GM19043 (cell line): ENCODE results near the gene ADCY10.
"Not testable (repeated sequence)": the region's sequence is repeated elsewhere in the genome, so short reads cannot be mapped to it uniquely, and the experiment has no call there.

Experiments
- ATAC-seq: cut with Tn5 transposase; IDR thresholded peaks from one replicate; pipeline ENCODE4 v1.9.1; 2021; ENCODE audit warnings: low read depth; ENCODE audit not compliant: unreplicated experiment

Gene ADCY10

DNA sequence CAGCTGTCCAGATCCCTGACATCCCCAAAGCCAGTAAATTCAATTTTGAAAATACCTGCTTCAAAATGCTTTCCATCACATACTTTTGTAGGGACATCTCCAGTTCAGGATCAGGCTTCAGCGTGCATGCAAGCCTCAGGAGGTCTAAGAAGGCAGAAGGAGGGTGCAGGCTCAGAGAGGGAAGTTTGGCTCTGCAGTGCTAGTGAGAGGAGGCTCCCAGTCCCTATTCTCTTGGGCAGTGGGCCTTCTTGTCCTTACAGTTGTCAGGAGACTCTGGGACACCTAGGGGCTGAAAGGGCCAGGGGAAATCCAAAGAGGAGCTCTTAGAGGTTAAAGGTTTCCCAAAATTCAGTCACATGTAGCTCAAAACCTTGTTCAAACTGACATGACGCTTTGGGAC, 20.1 kb downstream of the ADCY10 start:
- ATAC-seq = no peak

- no peak for ATAC-seq
Observed at GRCh38 chr1:167890400-167890799, 23.5 kb downstream of the ADCY10 start.

DNA sequence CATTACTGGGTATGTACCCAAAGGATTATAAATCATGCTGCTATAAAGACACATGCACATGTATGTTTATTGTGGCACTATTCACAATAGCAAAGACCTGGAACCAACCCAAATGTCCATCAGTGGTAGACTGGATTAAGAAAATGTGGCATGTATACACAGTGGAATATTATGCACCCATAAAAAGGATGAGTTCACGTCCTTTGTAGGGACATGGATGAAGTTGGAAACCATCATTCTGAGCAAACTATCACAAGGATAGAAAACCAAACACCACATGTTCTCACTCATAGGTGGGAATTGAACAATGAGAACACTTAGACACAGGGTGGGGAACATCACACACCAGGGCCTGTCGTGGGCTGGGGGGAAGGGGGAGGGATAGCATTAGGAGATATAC, 26.7 kb downstream of the ADCY10 start:
- not testable (repeated sequence) for ATAC-seq

- ATAC-seq = no peak
Observed at GRCh38 chr1:167882376-167882775, 31.6 kb downstream of the ADCY10 start.

DNA sequence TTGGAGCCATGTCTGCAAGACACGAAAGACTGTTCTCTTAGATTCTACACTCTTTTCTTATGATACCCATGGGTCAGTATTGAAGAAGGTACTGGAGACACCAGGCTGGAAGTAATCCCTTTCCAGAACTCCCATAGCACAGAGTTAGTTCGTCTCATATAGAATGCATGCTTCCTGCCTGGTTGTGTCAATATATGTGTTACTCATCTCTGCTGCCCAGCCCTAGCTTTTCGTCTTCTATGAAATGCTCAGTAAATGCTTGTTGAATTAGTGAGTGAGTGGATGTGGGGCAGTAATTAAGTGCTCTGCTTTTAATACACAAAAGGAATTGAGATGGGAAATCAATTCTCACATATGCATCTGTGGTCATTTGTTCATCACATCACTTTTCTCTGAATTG, 32.1 kb downstream of the ADCY10 start:
- no peak for ATAC-seq

DNA sequence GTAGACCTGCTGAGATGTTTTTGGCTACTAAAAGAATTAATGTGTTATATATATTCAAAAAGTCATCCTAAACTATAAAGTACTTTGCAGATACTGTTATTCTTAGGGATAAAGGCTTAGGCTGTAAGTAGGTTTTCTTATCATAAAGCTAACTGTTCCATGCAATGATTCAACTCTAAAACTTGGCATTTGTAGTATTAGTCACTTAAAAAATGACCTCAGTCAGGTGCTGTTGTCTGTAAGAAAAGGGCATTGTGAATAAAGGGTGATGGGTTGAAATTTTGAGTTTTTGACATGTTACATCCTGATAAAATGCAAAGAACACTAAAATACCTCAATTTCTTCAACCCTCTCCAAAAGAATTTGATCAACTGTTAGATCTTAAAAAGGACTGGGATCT, 32.9 kb downstream of the ADCY10 start:
- no peak for ATAC-seq

GRCh38 chr1:167880580-167881021, 33.3 kb downstream of the ADCY10 start:
- no peak for ATAC-seq

DNA sequence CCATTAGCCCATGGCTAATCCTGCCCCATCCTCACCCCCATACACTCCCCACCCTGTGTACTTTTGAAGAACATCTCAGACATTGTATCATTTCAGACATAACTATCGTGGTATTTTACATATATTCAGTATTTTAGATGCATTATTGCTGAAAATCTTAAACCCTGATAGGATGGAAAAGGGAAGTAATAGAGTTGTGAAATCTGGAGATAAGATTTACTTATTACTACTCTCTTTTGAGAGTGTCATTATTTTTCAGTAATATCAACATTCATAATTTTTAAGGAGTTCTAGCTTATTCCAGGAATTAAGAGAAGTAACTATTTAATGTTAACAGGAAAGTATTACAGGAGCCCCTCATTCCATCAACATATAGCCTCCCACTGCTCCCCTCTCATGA, 34.4 kb downstream of the ADCY10 start:
- no peak for ATAC-seq

DNA sequence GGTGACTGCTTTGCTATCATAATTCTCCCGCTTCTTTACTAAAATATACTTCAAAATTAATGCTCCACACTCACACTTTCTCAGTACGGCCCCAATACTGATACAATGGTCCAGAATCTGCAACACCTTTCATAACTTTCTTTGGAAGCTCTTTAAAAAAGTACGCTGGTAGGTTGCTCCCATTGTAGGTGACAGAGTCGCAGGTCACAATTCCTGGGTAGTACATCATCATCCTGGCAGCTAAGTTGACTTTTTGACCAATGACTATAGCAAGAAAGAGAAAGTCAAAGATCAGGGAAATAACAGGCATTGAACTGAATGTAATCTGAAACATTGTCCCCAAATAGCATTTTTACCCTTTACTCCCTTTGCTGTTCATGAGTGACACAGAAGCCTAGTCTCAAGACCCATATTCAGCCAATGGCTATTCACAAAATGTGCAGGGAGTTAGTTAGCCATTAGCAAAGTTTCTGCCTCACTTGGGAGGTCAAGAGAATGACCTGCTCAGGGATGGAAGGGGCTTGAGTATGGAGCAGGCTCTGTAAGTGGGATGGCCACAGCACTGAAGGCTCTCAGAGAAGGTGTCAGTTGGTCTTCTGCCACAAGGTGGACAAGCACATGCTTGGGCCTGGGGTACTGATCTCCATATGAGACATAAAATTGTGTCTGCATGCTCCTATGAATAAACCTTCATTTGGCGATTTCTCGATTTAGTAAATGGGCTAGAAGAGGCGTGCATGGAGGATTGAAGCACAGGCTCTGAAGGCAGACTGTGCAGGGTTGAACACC, 35.4 kb downstream of the ADCY10 start:
- no peak for ATAC-seq

DNA sequence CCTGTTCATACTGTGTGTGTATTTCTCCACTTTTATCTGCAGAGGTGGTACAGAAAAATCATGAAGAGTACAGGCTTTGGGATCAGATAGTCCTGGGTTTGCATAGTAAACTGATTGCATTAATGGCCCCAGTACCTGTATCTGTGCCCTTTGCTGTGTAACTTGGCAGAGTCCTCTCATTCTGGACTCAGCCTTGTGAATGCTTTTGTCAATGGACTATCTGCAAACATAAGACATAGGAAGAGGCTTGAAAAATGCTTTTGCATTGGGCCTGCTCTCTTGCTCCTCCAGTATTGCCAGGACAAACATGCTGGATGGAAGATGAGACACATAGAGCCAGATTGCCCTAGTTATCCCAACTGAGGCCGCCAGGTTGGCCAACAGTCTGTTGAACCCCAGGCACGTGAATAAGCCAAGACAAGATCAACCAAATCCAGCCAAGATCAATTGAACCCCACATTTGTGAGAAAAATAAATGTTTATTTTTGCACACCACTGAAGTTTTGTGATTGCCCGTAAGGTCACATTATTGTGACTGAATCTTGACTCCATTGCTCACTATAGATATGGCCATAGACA, 37.2 kb downstream of the ADCY10 start:
- ATAC-seq = no peak

GRCh38 chr1:167871331-167871730, 42.6 kb downstream of the ADCY10 start:
- ATAC-seq = no peak

GRCh38 chr1:167869157-167870001, 44.6 kb downstream of the ADCY10 start:
- not testable (repeated sequence) for ATAC-seq

DNA sequence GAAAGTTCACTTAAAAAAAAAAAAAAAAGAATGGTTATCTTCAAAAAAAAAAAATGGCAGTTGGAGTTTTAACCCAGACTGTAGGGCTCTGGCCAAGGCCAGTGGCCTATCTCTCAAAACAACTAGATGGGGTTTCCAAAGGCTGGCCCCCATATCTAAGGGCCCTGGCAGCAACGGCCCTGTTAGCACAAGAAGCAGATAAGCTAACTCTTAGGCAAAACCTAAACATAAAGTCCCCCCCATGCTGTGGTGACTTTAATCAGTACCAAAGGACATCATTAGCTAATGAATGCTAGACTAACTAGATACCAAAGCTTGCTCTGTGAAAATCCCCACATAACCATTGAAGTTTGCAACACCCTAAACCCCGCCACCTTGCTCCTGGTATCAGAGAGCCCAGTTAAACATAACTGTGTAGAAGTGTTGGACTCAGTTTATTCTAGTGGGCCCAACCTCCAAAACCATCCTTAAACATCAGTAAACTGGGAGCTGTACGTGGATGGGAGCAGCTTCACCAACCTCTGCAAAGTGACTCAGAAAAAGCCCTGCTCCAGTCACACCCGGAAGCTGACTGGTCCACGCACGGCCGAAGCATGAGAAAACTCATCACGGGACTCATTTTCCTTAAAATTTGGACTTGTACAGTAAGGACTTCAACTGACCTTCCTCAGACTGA, 47.1 kb downstream of the ADCY10 start:
- not testable (repeated sequence) for ATAC-seq

GRCh38 chr1:167866326-167866725, 47.6 kb downstream of the ADCY10 start:
- ATAC-seq = not testable (repeated sequence)

DNA sequence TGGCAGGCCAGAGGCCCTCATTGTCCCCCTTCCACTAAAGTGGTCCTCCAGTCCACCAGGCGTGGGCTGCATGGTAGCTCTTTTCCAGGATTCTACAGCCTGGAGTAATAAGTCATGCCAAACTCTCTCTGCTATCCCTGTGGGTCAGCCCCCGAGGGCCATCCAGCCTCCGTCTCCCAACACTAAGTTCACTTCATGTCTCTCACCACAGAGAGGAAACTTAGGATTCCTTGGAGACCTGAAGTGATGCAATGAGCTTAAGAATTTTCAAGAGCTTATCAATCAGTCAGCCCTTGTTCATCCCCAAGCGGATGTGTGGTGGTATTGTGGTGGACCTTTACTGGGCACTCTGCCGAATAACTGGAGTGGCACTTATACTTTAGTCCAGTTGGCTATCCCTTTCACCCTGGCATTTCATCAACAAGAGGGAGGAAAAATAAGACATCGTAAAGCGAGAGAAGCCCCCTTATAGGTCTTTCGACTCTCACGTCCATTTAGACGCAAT, 48.1 kb downstream of the ADCY10 start:
- ATAC-seq = not testable (repeated sequence)

DNA sequence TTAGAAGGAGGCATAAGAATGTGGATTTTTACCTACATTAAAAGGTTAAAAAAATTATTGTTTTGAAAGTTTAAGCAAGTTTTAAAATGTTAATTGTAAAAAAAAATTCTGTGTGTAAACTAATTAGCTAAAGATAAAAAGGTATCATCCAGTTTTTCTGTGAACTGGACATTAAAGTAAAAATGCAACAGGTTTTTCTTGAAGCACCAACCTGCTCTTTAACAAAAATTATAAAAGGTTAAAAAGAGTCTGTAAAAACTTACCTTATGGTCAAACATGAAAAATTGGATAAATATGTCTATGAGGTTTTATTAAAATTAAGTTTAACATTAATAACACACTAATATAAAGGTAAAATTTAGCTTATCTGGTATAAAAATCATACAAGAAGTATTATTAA, 48.7 kb downstream of the ADCY10 start:
- not testable (repeated sequence) for ATAC-seq

DNA sequence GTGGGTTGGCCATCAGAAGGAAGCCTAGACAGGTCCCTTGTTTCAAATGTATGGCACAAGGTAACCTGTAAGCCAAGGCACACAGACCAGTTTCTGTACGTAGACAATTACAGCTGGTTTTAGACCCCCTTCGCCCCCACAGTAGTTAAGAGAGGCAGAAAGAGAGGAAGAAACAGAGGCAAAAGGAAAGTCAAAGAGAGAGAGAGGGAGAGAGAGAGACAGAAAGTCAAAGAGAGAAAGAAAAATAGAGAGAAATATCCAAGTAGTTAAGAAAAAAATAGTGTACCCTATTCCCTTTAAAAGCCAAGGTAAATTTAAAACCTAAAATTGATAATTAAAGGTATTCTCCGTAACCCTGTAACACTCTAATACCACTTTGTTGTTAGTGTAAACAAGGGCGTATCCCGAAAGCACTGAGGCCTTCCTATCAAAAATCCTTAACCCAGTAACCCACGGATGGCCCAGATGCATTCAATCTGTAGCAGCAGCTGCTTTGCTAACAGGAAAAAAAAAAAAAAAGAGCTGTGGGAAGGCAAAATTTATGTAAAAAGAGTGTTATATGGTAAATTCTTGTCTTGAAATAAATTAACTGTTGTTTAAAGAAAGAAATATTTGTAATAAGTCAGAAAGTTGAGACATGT, 49.4 kb downstream of the ADCY10 start:
- no peak for ATAC-seq

DNA sequence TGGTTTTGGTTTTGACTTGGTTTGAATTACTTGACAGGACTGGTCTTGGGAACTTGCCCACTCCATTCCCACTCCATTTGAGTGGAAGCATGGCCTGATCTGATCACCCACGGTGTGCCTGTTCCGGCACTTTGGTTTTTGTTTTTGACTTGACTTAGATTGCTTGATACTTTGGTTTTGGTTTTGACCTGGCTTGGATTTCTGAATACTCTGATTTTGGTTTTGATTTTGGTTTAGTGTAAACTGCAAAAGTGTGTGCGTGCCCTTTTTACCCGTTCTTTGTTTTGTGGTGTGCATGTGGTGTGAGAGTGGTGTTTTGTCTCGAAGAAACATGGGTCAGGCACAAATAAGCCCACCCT, 50.0 kb downstream of the ADCY10 start:
- ATAC-seq = no peak

DNA sequence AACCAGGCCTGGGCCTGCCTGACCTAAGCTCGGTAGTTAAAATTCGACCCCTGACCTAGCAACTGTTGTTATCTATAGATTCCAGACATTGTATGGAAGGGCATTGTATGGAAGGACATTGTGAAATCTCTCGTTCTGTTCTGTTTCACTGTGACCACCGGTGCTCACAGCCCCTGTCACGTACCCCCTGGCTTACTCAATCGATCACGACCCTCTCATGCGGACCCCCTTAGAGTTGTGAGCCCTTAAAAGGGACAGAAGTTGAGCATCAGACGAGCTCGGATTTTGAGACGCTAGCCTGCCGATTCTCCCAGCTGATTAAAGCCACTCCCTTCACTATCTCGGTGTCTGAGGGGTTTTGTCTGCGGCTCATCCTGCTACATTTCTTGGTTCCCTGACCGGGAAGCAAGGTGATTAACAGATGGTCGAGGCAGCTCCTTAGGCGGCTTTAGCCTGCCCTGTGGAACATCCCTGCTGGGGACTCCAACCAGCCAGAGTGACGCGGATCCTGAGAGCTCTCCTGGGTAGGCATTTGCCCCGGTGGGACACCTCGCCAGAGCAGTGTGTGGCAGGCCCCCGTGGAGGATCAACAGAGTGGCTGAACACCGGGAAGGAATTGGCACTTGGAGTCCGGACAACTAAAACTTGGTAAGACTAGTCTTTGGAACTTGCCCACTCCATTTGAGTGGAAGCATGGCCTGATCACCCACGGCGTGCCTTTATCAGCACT, 50.6 kb downstream of the ADCY10 start:
- ATAC-seq = not testable (repeated sequence)
